A549 (cell line): ENCODE measurements around the gene PRSS23. TPM values are rescaled to one million over a fixed set of nuclear protein-coding genes. Genes with fewer than 3 reads are reported as not detected.

Source experiments
- ATAC-seq, 2 experiments: fragments of 200-7000 bp in 1 of 2; fragments of >200 bp in 1 of 2; cut with Nextera tagmentation in 1 of 2; cut with Tn5 transposase in 1 of 2; 3 replicates each; pipeline versions ENCODE4 v1.8.0 to v1.9.1; 2018 to 2020; ENCODE audit warnings: mild to moderate bottlenecking in 1 of 2, moderate library complexity in 1 of 2
- CTCF ChIA-PET: fragments of 300-600 bp; sonication (Branson Sonifier 250); formaldehyde crosslinking; extraction: SDS; loops from one replicate; lab custom pipeline; 2021; ENCODE audit warnings: antibody characterized with exemption, inconsistent platforms; lab: Yijun Ruan, JAX
- POLR2A ChIA-PET: fragments of 350-600 bp; formaldehyde crosslinking; extraction: SDS; loops from one replicate; lab custom pipeline; 2021; ENCODE audit warnings: antibody characterized with exemption, inconsistent platforms; lab: Yijun Ruan, JAX
- DNase-seq, 2 experiments: peaks; one replicate each; pipeline versions ENCODE4 v3.0.0 to v3.0.0-alpha.2; 2011 to 2016; ENCODE audit warnings: low read depth in 1 of 2, low spot score in 1 of 2
- FAIRE-seq: peaks from 2 replicates; lab custom pipeline; 2011; peaks lifted over from hg19 to GRCh38; lab: Jason Lieb, UNC
- H3K27ac ChIP-seq, 2 experiments: fragments of >200 bp; sonication (Bioruptor Twin); formaldehyde crosslinking; 3 replicates each; pipeline ENCODE4 v1.5.1; 2016 to 2017
- H3K4me1 ChIP-seq: fragments of >200 bp; sonication (Bioruptor Twin); formaldehyde crosslinking; 3 replicates; pipeline ENCODE4 v1.6.1; 2016
- H3K4me2 ChIP-seq: fragments of >200 bp; sonication (Bioruptor Twin); formaldehyde crosslinking; 3 replicates; pipeline ENCODE4 v1.6.1; 2016
- H3K4me3 ChIP-seq: fragments of >200 bp; sonication (Bioruptor Twin); formaldehyde crosslinking; 3 replicates; pipeline ENCODE4 v1.5.1; 2016
- H3K9me3 ChIP-seq: fragments of >200 bp; sonication (Bioruptor Twin); formaldehyde crosslinking; 3 replicates; pipeline ENCODE4 v1.6.1; 2016
- ATOH8 ChIP-seq: fragments of 250-450 bp; sonication (Bioruptor Pico); IDR thresholded peaks from 2 replicates; pipeline ENCODE4 v1.5.0; 2020; ENCODE audit warnings: low read depth, mild to moderate bottlenecking, moderate library complexity
- BCL3 ChIP-seq: fragments of >200 bp; sonication (Bioruptor Twin); formaldehyde crosslinking; IDR thresholded peaks from 3 replicates; pipeline ENCODE4 v1.6.1; 2016
- BHLHE40 ChIP-seq: IDR thresholded peaks from 2 replicates; pipeline ENCODE4 v1.6.1; 2012; ENCODE audit warnings: low read depth, low read length, inconsistent platforms
- CBX8 ChIP-seq: fragments of 200-600 bp; sonication (generic); IDR thresholded peaks from 2 replicates; pipeline ENCODE4 v1.6.1; 2016
- CHD2 ChIP-seq: fragments of 150-350 bp; IDR thresholded peaks from 2 replicates; pipeline ENCODE4 v1.6.1; 2014; ENCODE audit warnings: low read length; ENCODE audit not compliant: partially characterized antibody
- CTCF ChIP-seq: fragments of >200 bp; sonication (Bioruptor Twin); formaldehyde crosslinking; IDR thresholded peaks from 3 replicates; pipeline ENCODE4 v1.5.1; 2016
- ELK1 ChIP-seq: fragments of 150-350 bp; IDR thresholded peaks from 2 replicates; pipeline ENCODE4 v1.6.1; 2014; ENCODE audit warnings: low read depth, mild to moderate bottlenecking, low read length
- EP300 ChIP-seq, 2 experiments: fragments of >200 bp; sonication (Bioruptor Twin); formaldehyde crosslinking; IDR thresholded peaks; 2 replicates in 1 of 2; 3 replicates in 1 of 2; pipeline ENCODE4 v1.6.1; 2016 to 2017
- FOSB ChIP-seq: fragments of 250-450 bp; sonication (Bioruptor Pico); IDR thresholded peaks from 2 replicates; pipeline ENCODE4 v1.5.0; 2020; ENCODE audit warnings: mild to moderate bottlenecking, moderate library complexity
- FOSL2 ChIP-seq, 2 experiments: fragments of 450-650 bp in 1 of 2; fragments of >200 bp in 1 of 2; sonication (Bioruptor Twin) in 1 of 2; formaldehyde crosslinking; IDR thresholded peaks; 2 replicates each; pipeline versions ENCODE4 v1.5.0 to v1.6.1; 2016 to 2020; ENCODE audit warnings: mild to moderate bottlenecking in 1 of 2, moderate library complexity in 1 of 2
- FOXS1 ChIP-seq: fragments of 250-450 bp; sonication (Bioruptor Pico); IDR thresholded peaks from 2 replicates; pipeline ENCODE4 v1.5.0; 2020; ENCODE audit warnings: mild to moderate bottlenecking, moderate library complexity
- HOXA7 ChIP-seq: fragments of 250-450 bp; sonication (Bioruptor Pico); IDR thresholded peaks from 2 replicates; pipeline ENCODE4 v1.5.0; 2020; ENCODE audit warnings: mild to moderate bottlenecking, moderate library complexity
- JUNB ChIP-seq: fragments of >200 bp; sonication (Bioruptor Twin); formaldehyde crosslinking; IDR thresholded peaks from 2 replicates; pipeline ENCODE4 v1.6.1; 2016
- KDM1A ChIP-seq: fragments of 200-600 bp; sonication (generic); IDR thresholded peaks from 2 replicates; pipeline ENCODE4 v1.6.1; 2016; ENCODE audit warnings: low read depth, mild to moderate bottlenecking
- MAFK ChIP-seq: fragments of 450-650 bp; IDR thresholded peaks from 2 replicates; pipeline ENCODE4 v1.6.1; 2014; ENCODE audit not compliant: partially characterized antibody
- MAZ ChIP-seq: fragments of 150-350 bp; IDR thresholded peaks from 2 replicates; pipeline ENCODE4 v1.6.1; 2014; ENCODE audit warnings: antibody characterized with exemption, low read depth, low read length, borderline replicate concordance
- REST ChIP-seq: fragments of 200-600 bp; sonication (generic); IDR thresholded peaks from 2 replicates; pipeline ENCODE4 v1.6.1; 2016; ENCODE audit warnings: antibody characterized with exemption, mild to moderate bottlenecking, moderate library complexity
- TFCP2L1 ChIP-seq: fragments of 250-450 bp; sonication (Bioruptor Pico); IDR thresholded peaks from 2 replicates; pipeline ENCODE4 v1.5.0; 2021; ENCODE audit warnings: mild to moderate bottlenecking
- USF2 ChIP-seq: fragments of 450-650 bp; IDR thresholded peaks from 2 replicates; pipeline ENCODE4 v1.6.1; 2014; ENCODE audit warnings: antibody characterized with exemption
- WGBS: methylation state at CpG from one replicate; pipeline ENCODE4 v1.1.6; 2017; ENCODE audit errors: missing lambda C conversion rate; 5-methylcytosine and 5-hydroxymethylcytosine counted together
- polyA plus RNA-seq, 4 experiments: library from polyadenylated mRNA; depleted of rRNA in 3 of 4; stranded (reverse); fragments of >200 nt; fragmentation: RNase III in 1 of 4; extraction: RNeasy Plus Mini Kit Qiagen cat#74134 plus additional on column Dnase treatment in 1 of 4; gene quantifications; 2 replicates in 3 of 4; 3 replicates in 1 of 4; pipeline ENCODE4 v1.2.3, GENCODE V29; 2011 to 2017

Gene PRSS23
- polyA plus RNA-seq, 2 of the 4 experiments (the other 2 are of a cell fraction) = 217 to 240 TPM

- peaks cover 22% of the 10 kb centered on the region; the same call in 2 of the 3 replicates for H3K4me1 ChIP-seq
- ChIA-PET CTCF (interaction anchor here (0.7 to 1.2 kb wide), 3 partner anchors 9 to 16 kb away, joined by 3 to 4 read pairs (median 3); partner anchors contain the start of gene PRSS23), POLR2A (no interaction called here)
- DNase-seq = no peak
- peak overlapping the region; percentile 15; the same call in 2 of the 3 replicates for H3K4me2 ChIP-seq
- H3K27ac ChIP-seq = peak overlapping the region; percentile 55 to 65; a peak in 5 of 6 replicates
- FAIRE-seq = no peak
- H3K4me3 ChIP-seq = no peak overlapping the region
- ATAC-seq = no peak
- no peaks in the 10 kb centered on the region for H3K9me3 ChIP-seq
- WGBS = 57% methylated on average over 2 of the region's 2 CpGs
- TF ChIP-seq CHD2 (no peak), JUNB (no peak), MAZ (no peak), CBX8 (no peak), MAFK (no peak), TFCP2L1 (CRISPR knock-in tag) (no peak), USF2 (no peak), ELK1 (no peak), REST (no peak), HOXA7 (CRISPR knock-in tag) (no peak)
Measured at GRCh38 chr11:86783661-86784060, 16.7 kb upstream of the PRSS23 start.

GRCh38 chr11:86784241-86784681 is 16.1 kb upstream of the PRSS23 start:
- no peak for TF ChIP-seq CHD2
- POLR2A ChIA-PET = interaction anchor here (0.8 to 1.9 kb wide), 2 partner anchors 16 to 37 kb away, joined by 3 to 8 read pairs; partner anchors contain the start of gene PRSS23
- DNase-seq (no peak), ATAC-seq (no peak), FAIRE-seq (no peak)
- CTCF ChIA-PET = interaction anchor here (0.7 to 1.3 kb wide), 5 partner anchors 8 to 176 kb away, joined by 3 to 4 read pairs (median 3); partner anchors contain the start of gene PRSS23
- Histone ChIP-seq H3K27ac (peak overlapping the region; percentile 55 to 65; a peak in 5 of 6 replicates), H3K4me3 (no peak overlapping the region), H3K9me3 (no peaks in the 10 kb centered on the region), H3K4me1 (peaks cover 22% of the 10 kb centered on the region; the same call in 2 of the 3 replicates), H3K4me2 (peak overlapping the region; percentile 15; the same call in 2 of the 3 replicates)
- WGBS = 52% methylated on average over 2 of the region's 2 CpGs

- ChIA-PET CTCF (interaction anchor here (1.3 kb wide), 1 partner anchor 10 kb away, joined by 4 read pairs; no protein-coding TSS in a partner anchor), POLR2A (interaction anchor here (1.9 kb wide), 1 partner anchor 14 kb away, joined by 8 read pairs; the partner anchor contains the start of gene PRSS23)
- no peaks in the 10 kb centered on the region for H3K9me3 ChIP-seq
- TF ChIP-seq FOSB (CRISPR knock-in tag) = no peak
- no peak for TF ChIP-seq FOSL2 (IDR thresholded peaks at IDR 0.05)
- TF ChIP-seq FOSL2 (CRISPR knock-in tag; IDR thresholded peaks at IDR 0.05) = no peak
- TF ChIP-seq ATOH8 = no peak
- TF ChIP-seq CTCF = no peak
- no peak for TF ChIP-seq EP300 (IDR thresholded peaks at IDR 0.05)
- no peak for TF ChIP-seq FOXS1 (CRISPR knock-in tag)
- no peak for TF ChIP-seq KDM1A
- TF ChIP-seq BCL3 = no peak
- no peak for TF ChIP-seq BHLHE40
- ATAC-seq = no peak
- H3K27ac ChIP-seq = peak overlapping the region in 1 of 2 experiments; percentile 65; a peak in 3 of 6 replicates
- no peak for DNase-seq
- WGBS = 65% methylated on average over 3 of the region's 3 CpGs
- H3K4me3 ChIP-seq = no peak overlapping the region
- no peak overlapping the region for H3K4me2 ChIP-seq
- H3K4me1 ChIP-seq = peaks cover 34% of the 10 kb centered on the region
- no peak for FAIRE-seq
Measured at GRCh38 chr11:86785576-86785975, 14.8 kb upstream of the PRSS23 start.
